ENCODE data around the gene LRRC1. TPM values are rescaled to one million over a fixed set of nuclear protein-coding genes. Genes with fewer than 3 reads are reported as not detected.

LRRC1 gene
- total RNA-seq, 1 experiment from 2014 or later: 10.3 TPM

DNA sequence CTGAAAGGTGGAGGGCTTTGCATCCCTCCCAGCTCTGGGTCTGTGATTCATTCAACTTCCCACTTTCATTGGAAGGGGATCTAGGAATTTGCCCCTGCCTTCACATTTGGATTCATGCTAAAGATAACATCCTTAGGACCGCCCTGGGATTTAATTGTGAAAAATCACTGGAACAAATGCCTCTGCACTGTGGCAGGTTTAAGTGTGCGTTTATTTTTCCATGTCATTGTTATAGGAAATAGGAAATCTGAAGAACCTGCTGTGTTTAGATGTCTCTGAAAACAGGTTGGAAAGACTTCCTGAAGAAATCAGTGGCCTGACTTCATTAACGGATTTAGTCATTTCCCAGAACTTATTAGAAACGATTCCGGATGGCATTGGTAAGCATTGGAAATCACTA is 104.7 kb downstream of the LRRC1 start:
- no CpG with 5 or more reads among the region's 5 CpGs for WGBS (ENCODE audit: extremely low coverage, insufficient read length, low lambda C conversion rate)
- Mint-ChIP-seq H3K27me3 (ENCODE audit: low read depth) (no peaks in the 10 kb centered on the region), H3K4me3 (no peak overlapping the region), H3K9me3 (no peaks in the 10 kb centered on the region; a peak in 1 of 5 replicates), H3K36me3 (ENCODE audit: insufficient read depth in 1 of 3, low read depth in 3 of 3) (peaks cover 4 to 9% (median 5%) of the 10 kb centered on the region in 3 experiments; a peak in 6 of 7 replicates), H3K4me1 (peaks cover 9 to 11% of the 10 kb centered on the region in 2 experiments), H3K27ac (peak overlapping the region in 1 of 3 experiments; percentile 74; a peak in 2 of 7 replicates)
- H3K14ac ChIP-seq (ENCODE audit: insufficient read depth, low read length): no peak overlapping the region
- no peaks in the 10 kb centered on the region for H3K79me2 ChIP-seq (ENCODE audit: insufficient read depth, low read length)
- H3K27me3 ChIP-seq (ENCODE audit: insufficient read depth, low read length): no peaks in the 10 kb centered on the region
- H4K91ac ChIP-seq (ENCODE audit: insufficient read length, low read depth, low read length): no peak overlapping the region
- no peak overlapping the region for H3K18ac ChIP-seq (ENCODE audit: insufficient read length, low read depth, low read length)
- no peak for DNase-seq
- H4K5ac ChIP-seq (ENCODE audit: insufficient read length, low read depth, low read length): no peak overlapping the region
- no peak overlapping the region for H2AK5ac ChIP-seq (ENCODE audit: insufficient read length, low read length)
- H2BK120ac ChIP-seq (ENCODE audit: low read depth, low read length, poor library complexity, severe bottlenecking): no peak overlapping the region
- H3K9ac ChIP-seq (ENCODE audit: extremely low read depth, insufficient read length, low read length): no peak overlapping the region
- H3K27ac ChIP-seq (ENCODE audit: insufficient read length, low read depth, low read length): no peak overlapping the region
- no peak overlapping the region for H4K8ac ChIP-seq (replicated peaks; ENCODE audit: insufficient read length, low read depth, low read length)
- H3K4ac ChIP-seq (ENCODE audit: low read depth, low read length): no peak overlapping the region
- H3K56ac ChIP-seq (ENCODE audit: insufficient read length, low read depth, low read length): no peak overlapping the region
- no peak overlapping the region for H2BK15ac ChIP-seq (ENCODE audit: low read depth, low read length)
- no peak overlapping the region for H3K23ac ChIP-seq (ENCODE audit: insufficient read length, low read depth, low read length)
- no peaks in the 10 kb centered on the region for H3K4me1 ChIP-seq (ENCODE audit: insufficient read depth, low read length)
- H4K20me1 ChIP-seq (ENCODE audit: control insufficient read depth, insufficient read depth, insufficient read length): no peaks in the 10 kb centered on the region
- no peaks in the 10 kb centered on the region for H3K23me2 ChIP-seq (ENCODE audit: insufficient read length, low read depth, low read length, poor library complexity, severe bottlenecking)
- no peak overlapping the region for H3K4me2 ChIP-seq (ENCODE audit: insufficient read depth, insufficient read length, low read length)
- no peak overlapping the region for H2BK20ac ChIP-seq (ENCODE audit: low read depth, low read length, poor library complexity, severe bottlenecking)
- no peak overlapping the region for H2AFZ ChIP-seq (ENCODE audit: low read length)
- H2BK12ac ChIP-seq (ENCODE audit: insufficient read length, low read depth, low read length): no peak overlapping the region
- no peaks in the 10 kb centered on the region for H3K9me3 ChIP-seq (ENCODE audit: control insufficient read depth, low read depth, low read length)
- TF ChIP-seq, protein P1, sequence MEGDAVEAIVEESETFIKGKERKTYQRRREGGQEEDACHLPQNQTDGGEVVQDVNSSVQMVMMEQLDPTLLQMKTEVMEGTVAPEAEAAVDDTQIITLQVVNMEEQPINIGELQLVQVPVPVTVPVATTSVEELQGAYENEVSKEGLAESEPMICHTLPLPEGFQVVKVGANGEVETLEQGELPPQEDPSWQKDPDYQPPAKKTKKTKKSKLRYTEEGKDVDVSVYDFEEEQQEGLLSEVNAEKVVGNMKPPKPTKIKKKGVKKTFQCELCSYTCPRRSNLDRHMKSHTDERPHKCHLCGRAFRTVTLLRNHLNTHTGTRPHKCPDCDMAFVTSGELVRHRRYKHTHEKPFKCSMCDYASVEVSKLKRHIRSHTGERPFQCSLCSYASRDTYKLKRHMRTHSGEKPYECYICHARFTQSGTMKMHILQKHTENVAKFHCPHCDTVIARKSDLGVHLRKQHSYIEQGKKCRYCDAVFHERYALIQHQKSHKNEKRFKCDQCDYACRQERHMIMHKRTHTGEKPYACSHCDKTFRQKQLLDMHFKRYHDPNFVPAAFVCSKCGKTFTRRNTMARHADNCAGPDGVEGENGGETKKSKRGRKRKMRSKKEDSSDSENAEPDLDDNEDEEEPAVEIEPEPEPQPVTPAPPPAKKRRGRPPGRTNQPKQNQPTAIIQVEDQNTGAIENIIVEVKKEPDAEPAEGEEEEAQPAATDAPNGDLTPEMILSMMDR (conservative IDR thresholded peaks at IDR 0.05): no peak
- no peaks in the 10 kb centered on the region for H3K79me1 ChIP-seq (ENCODE audit: insufficient read depth, low read depth, low read length, poor library complexity, severe bottlenecking)
- H2BK5ac ChIP-seq (ENCODE audit: insufficient read length, low read length): no peak overlapping the region
- H3T11ph ChIP-seq (ENCODE audit: low read length): no peak overlapping the region

Measured in H9 (cell line).